HG03064 (cell line): Measurements from ENCODE around the gene RAD51AP1.

ENCODE experiments used
- ATAC-seq: cut with Tn5 transposase; IDR thresholded peaks from one replicate; pipeline ENCODE4 v1.9.1; 2021; ENCODE audit warnings: low read depth; ENCODE audit not compliant: unreplicated experiment

RAD51AP1 gene

DNA sequence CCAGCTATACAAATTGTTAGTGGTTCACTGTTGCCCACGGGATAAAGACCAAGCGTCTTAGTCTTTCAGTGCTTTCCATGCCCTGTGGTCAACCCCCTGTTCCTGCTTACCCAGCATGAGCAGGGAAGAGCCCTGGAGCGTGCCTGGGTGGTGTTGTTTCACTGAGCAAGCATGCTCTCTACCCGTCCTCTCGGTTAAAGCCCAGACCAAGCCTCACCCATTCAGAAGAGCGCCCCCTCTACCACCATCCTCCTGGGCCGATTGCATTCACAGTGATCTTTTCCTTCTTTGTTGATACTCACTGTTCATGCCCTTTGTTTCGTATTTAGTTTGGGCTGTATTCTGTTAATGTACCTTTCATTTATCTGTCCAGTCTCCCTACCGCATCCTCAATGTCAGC, 48.4 kb downstream of the RAD51AP1 start:
- ATAC-seq: no peak

DNA sequence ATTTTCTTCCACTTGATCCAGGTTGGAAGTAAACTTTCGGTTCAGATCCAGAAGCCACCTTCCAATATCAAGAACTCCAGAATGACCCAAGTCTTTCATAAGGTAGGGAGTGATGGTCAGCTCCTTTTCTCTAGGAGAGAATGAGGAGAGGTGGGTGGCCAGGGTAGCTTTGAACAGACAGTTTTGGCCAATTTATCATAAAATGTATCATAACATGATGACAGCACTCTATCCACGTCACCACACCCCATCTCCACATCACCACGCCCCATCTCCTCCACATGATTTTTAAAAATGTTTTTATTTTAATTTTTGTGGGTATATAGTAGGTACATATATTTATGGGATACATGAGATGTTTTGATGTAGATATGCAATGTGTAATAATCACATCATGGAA, 50.2 kb downstream of the RAD51AP1 start:
- no peak for ATAC-seq

DNA sequence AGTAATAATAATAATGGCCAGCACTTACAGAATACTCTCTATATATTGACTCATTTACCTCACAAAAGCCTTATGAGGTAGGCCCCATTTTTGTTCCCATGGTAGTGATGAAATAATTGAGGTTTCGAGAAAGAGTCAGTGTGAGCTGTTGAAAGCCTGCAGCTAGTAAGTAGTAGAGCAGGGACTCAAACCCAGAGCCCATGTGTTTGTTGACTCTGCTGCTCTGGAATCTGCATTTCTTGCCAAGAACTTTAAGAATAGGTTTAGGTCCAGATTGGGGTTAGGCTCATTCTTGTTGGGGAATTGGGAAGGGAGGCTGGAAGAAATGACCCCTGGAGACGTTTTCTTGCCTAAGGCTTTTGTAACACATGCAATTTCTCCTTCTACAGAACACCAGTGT, 51.3 kb downstream of the RAD51AP1 start:
- no peak for ATAC-seq

DNA sequence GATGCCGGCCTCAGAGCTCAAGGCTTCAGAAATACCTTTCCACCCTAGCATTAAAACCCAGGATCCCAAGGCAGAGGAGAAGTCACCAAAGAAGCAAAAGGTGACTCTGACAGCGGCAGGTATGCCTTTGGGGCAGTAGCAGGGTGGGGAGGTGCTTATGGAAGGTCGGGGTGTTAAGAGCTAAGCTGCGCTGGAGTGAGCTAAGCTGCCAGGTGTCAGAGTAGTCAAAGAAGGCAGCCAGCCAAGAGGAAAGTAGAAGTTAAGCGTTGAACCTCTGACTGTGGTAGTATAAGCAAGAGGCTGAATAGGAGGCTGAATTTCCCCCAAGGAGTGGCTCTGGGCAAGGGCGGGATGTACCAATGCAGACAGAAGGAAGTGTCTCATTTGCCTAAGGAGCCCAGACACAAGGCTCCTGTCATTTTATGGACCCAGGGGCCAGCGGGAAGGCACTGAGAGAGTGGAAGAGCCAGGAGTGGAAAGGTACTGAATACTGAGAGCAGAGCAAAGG, 52.5 kb downstream of the RAD51AP1 start:
- ATAC-seq: no peak

DNA sequence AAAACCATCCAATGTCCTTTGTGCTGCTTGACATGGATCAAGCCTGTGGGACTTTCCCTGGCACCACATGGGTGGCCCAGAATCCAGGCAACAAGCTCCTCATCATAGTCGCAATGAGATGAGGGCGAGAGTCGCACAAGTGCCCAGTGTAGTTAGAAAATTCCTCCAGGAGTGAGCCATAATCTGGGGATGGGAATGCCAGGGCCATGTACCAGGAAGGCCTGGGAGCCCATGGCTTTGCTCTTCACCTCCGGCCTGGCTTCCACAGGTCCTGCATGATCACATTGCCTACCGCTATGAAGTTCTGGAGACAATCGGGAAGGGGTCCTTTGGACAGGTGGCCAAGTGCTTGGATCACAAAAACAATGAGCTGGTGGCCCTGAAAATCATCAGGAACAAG, 57.2 kb downstream of the RAD51AP1 start:
- ATAC-seq: no peak

DNA sequence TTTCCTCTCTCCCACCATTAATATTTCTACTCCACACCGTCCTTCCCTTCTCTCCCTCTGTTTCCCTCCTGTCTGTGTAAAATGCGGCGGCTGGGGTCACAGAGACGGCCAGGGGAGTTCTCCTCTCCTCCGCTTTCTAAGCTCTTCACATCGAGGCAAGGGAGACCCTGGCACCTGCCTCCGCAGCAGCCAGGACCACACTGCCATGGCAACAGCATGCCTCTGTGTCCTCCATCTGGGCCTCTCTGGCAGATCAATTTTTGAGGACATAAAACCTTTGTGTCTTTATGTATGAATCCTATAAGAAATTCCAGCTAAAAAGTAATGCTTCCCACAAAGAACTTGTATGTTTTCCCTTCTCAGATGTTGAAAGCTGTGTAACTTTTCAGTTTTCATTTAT, 64.7 kb downstream of the RAD51AP1 start:
- ATAC-seq: no peak

DNA sequence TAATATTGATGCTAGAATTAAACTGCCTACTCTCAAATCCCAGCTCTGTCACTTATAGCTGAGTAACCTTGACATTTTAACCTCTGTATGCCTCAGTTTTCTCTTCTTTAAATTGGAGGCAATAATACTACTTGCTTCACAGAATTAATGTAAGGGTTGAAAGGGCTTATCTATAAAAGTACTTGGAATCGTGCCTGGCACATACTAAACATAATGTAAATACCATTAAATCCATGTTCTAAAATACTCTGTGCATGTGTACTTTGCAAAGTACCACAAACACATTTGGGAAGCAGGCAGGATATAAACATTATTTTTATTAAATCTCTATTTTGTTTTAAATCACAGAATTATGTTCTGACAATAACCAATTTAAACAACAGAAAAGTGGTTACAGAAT, 65.3 kb downstream of the RAD51AP1 start:
- no peak for ATAC-seq

DNA sequence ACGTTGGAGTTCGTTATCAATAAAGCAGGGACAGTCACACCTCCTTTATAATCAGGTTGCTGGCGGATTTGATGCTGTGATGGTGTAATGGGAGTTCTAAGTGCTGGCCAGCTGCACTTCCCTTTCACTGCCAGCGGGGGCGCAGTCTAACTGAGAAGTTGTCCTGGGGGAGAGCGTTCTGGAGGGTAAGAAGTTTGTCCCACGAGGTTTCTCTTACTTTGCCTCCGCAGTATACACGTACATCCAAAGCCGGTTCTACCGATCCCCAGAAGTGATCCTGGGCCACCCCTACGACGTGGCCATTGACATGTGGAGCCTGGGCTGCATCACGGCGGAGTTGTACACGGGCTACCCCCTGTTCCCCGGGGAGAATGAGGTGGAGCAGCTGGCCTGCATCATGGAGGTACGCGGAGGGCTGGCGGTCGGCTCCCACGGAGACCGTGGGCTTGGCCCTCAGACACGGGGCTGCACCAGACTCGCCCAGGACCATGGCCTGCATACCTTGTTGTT, 66.0 kb downstream of the RAD51AP1 start:
- ATAC-seq: peak; percentile 93

DNA sequence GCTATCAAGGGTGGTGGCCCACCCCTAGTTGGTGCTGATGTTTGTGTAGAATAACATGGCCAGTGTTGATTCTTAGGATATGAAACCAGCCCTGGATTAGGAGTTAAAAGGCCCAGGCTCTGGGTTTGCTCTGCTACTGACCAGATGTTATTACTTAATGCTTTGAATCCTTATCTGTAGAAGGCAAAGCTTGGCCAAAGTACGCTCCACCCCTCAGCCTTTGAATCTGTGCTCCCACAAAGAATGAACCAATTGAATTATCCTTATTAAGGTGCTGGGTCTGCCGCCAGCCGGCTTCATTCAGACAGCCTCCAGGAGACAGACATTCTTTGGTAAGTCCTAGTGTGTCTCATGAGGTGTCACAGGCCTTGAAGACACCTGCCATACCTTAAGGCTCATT, 68.4 kb downstream of the RAD51AP1 start:
- ATAC-seq: no peak

DNA sequence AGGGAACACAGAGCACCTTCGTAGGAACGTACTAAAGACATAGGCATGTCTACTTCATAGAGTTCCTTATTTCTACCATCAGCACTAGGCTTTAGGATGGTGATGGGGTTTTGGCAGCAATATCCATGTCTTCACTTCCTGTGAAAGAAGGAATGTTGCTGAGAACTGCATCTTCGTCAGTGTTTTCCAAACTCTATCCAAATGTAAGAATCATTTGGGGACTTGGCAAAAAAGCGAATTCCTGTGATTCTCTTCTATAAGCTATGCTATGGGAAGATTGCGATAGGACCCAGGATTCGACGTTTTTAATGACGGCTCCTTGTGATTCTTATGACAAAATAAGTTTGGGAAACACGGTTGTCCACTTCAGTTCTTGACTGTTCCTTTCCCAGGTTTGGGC, 70.4 kb downstream of the RAD51AP1 start:
- ATAC-seq: no peak
